ENCODE data around the gene STX17. TPM values are rescaled to one million over a fixed set of nuclear protein-coding genes. Genes with fewer than 3 reads are reported as not detected.

The STX17 gene
- total RNA-seq, 4 donors from 2014 or later = 34.6 to 66.9 (median 43.3) TPM

GRCh38 chr9:99870126-99870525, 36.3 kb upstream of the STX17 start:
- TF ChIP-seq POLR2AphosphoS5 (IDR thresholded peaks at IDR 0.05) = no peak
- TF ChIP-seq EP300 (IDR thresholded peaks at IDR 0.05) = no peak
- TF ChIP-seq CTCF (IDR thresholded peaks at IDR 0.05) = no peak
- WGBS = 83% methylated on average over 5 of the region's 5 CpGs
- H3K27ac ChIP-seq = no peak overlapping the region

GRCh38 chr9:99873531-99873930, 32.9 kb upstream of the STX17 start:
- no peak for TF ChIP-seq POLR2AphosphoS5 (IDR thresholded peaks at IDR 0.05)
- TF ChIP-seq EP300 (IDR thresholded peaks at IDR 0.05) = no peak
- TF ChIP-seq CTCF (IDR thresholded peaks at IDR 0.05) = no peak
- TF ChIP-seq POLR2A (IDR thresholded peaks at IDR 0.05) = no peak
- no peak for DNase-seq (ENCODE audit: low spot score in 2 of 2)
- Histone ChIP-seq H3K27ac (no peak overlapping the region), H3K27me3 (no peaks in the 10 kb centered on the region), H3K4me1 (no peaks in the 10 kb centered on the region), H3K36me3 (no peaks in the 10 kb centered on the region), H3K9me3 (no peaks in the 10 kb centered on the region), H3K4me3 (no peak overlapping the region)
- 87% methylated on average over 3 of the region's 3 CpGs for WGBS

More at GRCh38 chr9:99870126-99870525, 36.3 kb upstream of the STX17 start:
- Histone ChIP-seq H3K4me1 (no peaks in the 10 kb centered on the region), H3K36me3 (no peaks in the 10 kb centered on the region), H3K4me3 (no peak overlapping the region), H3K27me3 (no peaks in the 10 kb centered on the region), H3K9me3 (no peaks in the 10 kb centered on the region)
- no peak for DNase-seq (ENCODE audit: low spot score in 2 of 2)

GRCh38 chr9:99873943-99874584, 32.4 kb upstream of the STX17 start:
- TF ChIP-seq POLR2A (IDR thresholded peaks at IDR 0.05) = no peak
- TF ChIP-seq POLR2AphosphoS5 (IDR thresholded peaks at IDR 0.05) = no peak
- no peak for TF ChIP-seq EP300 (IDR thresholded peaks at IDR 0.05)
- TF ChIP-seq CTCF (IDR thresholded peaks at IDR 0.05) = no peak
- Histone ChIP-seq H3K27me3 (no peaks in the 10 kb centered on the region), H3K27ac (no peak overlapping the region), H3K4me1 (no peaks in the 10 kb centered on the region), H3K4me3 (no peak overlapping the region), H3K36me3 (no peaks in the 10 kb centered on the region), H3K9me3 (no peaks in the 10 kb centered on the region)
- no peak for DNase-seq (ENCODE audit: low spot score in 2 of 2)
- WGBS = 84% methylated on average over 4 of the region's 4 CpGs

GRCh38 chr9:99876190-99876589, 30.3 kb upstream of the STX17 start:
- H3K4me3 ChIP-seq = no peak overlapping the region
- 82% methylated on average over 2 of the region's 2 CpGs for WGBS
- H3K27ac ChIP-seq = no peak overlapping the region
- no peaks in the 10 kb centered on the region for H3K27me3 ChIP-seq
- H3K4me1 ChIP-seq = no peaks in the 10 kb centered on the region
- no peak for DNase-seq (ENCODE audit: low spot score in 2 of 2)
- no peaks in the 10 kb centered on the region for H3K36me3 ChIP-seq
- TF ChIP-seq CTCF (IDR thresholded peaks at IDR 0.05) = no peak
- no peak for TF ChIP-seq EP300 (IDR thresholded peaks at IDR 0.05)
- H3K9me3 ChIP-seq = no peaks in the 10 kb centered on the region

- Histone ChIP-seq H3K4me1 (no peaks in the 10 kb centered on the region), H3K4me3 (no peak overlapping the region), H3K27me3 (no peaks in the 10 kb centered on the region), H3K9me3 (no peaks in the 10 kb centered on the region), H3K36me3 (no peaks in the 10 kb centered on the region), H3K27ac (no peak overlapping the region)
- TF ChIP-seq POLR2AphosphoS5 (IDR thresholded peaks at IDR 0.05) (no peak), POLR2A (IDR thresholded peaks at IDR 0.05) (no peak), CTCF (IDR thresholded peaks at IDR 0.05) (no peak)
- DNase-seq (ENCODE audit: low spot score in 2 of 2) = no peak
- WGBS = 62% methylated on average over 2 of the region's 2 CpGs
These were observed 27.8 kb upstream of the STX17 start for GRCh38 chr9:99878651-99879050.
